ENCODE results near the gene LRRC49.

GRCh38 chr15:71044006-71044405 lies 151.4 kb downstream of the LRRC49 start:
- TF ChIP-seq CTCF (conservative IDR thresholded peaks at IDR 0.05; ENCODE audit: low read length) (no peak), EZH2phosphoT487 (IDR thresholded peaks at IDR 0.05; ENCODE audit: borderline replicate concordance, low read depth, low read length) (no peak)
